Measurements from ENCODE around the gene PHF8. TPM values are rescaled to one million over a fixed set of nuclear protein-coding genes. Genes with fewer than 3 reads are reported as not detected.
A peak's percentile ranks its signal among the peaks of the same experiment; 100 is the strongest.

Gene PHF8
- total and polyA plus RNA-seq, 9 donors = 11.7 to 39.7 (median 33.4) TPM

- TF ChIP-seq CTCF (IDR thresholded peaks at IDR 0.05) = peak in 1 of 3 donors; percentile 18
- no peak for TF ChIP-seq POLR2A (IDR thresholded peaks at IDR 0.05)
- Histone ChIP-seq H3K4me1 (ENCODE audit: insufficient read depth) (no peaks in the 10 kb centered on the region), H3K4me3 (peak overlapping the region; percentile 67), H3K27ac (peak overlapping the region; percentile 87 to 94), H3K9me3 (no peaks in the 10 kb centered on the region), H3K27me3 (no peaks in the 10 kb centered on the region), H3K36me3 (no peaks in the 10 kb centered on the region)
- peak in 1 of 5 donors; percentile 35 for DNase-seq
- 31 to 51% (median 34%) methylated on average over 43 of the region's 43 CpGs for WGBS, 3 donors
- intact Hi-C loops (cut with DNase I) = loop anchor here in 1 of 4 donors (10.0 kb wide), 1 partner anchor 1011 kb away; no protein-coding TSS in a partner anchor
Observed at GRCh38 chrX:54043541-54044125, 640 bp downstream of the PHF8 start.

GRCh38 chrX:54043056-54043455 is 1.2 kb downstream of the PHF8 start:
- Histone ChIP-seq H3K4me3 (peak overlapping the region; percentile 67), H3K27ac (peak overlapping the region; percentile 87 to 94), H3K4me1 (ENCODE audit: insufficient read depth) (no peaks in the 10 kb centered on the region), H3K27me3 (no peaks in the 10 kb centered on the region), H3K36me3 (no peaks in the 10 kb centered on the region), H3K9me3 (no peaks in the 10 kb centered on the region)
- intact Hi-C loops (cut with DNase I) = loop anchor here in 1 of 4 donors (10.0 kb wide), 1 partner anchor 1012 kb away; no protein-coding TSS in a partner anchor
- no peak for DNase-seq
- TF ChIP-seq CTCF (IDR thresholded peaks at IDR 0.05) = no peak
- no peak for TF ChIP-seq POLR2A (IDR thresholded peaks at IDR 0.05)
- TF ChIP-seq EP300 (IDR thresholded peaks at IDR 0.05) = no peak
- WGBS, 3 donors = 34 to 42% (median 39%) methylated on average over 11 of the region's 11 CpGs

GRCh38 chrX:54042609-54043021 is 1.7 kb downstream of the PHF8 start:
- DNase-seq = peak; percentile 40 to 67 (median 52)
- peak overlapping the region; percentile 67 for H3K4me3 ChIP-seq
- TF ChIP-seq EP300 (IDR thresholded peaks at IDR 0.05) = no peak
- no peak for TF ChIP-seq POLR2A (IDR thresholded peaks at IDR 0.05)
- no peak for TF ChIP-seq CTCF (IDR thresholded peaks at IDR 0.05)

GRCh38 chrX:54030329-54030728 is 13.9 kb downstream of the PHF8 start:
- H3K27ac ChIP-seq = no peak overlapping the region
- no peak for DNase-seq
- no peak for TF ChIP-seq EP300 (IDR thresholded peaks at IDR 0.05)
- TF ChIP-seq POLR2A (IDR thresholded peaks at IDR 0.05) = no peak
- no peak for TF ChIP-seq CTCF (IDR thresholded peaks at IDR 0.05)
- no peaks in the 10 kb centered on the region for H3K9me3 ChIP-seq
- H3K4me1 ChIP-seq (ENCODE audit: insufficient read depth) = no peaks in the 10 kb centered on the region
- intact Hi-C loops (cut with DNase I) = no loop called here
- H3K4me3 ChIP-seq = no peak overlapping the region
- WGBS, 3 donors = 76 to 89% (median 80%) methylated on average over 4 of the region's 4 CpGs
- no peaks in the 10 kb centered on the region for H3K36me3 ChIP-seq
- no peaks in the 10 kb centered on the region for H3K27me3 ChIP-seq

More at GRCh38 chrX:54042609-54043021, 1.7 kb downstream of the PHF8 start:
- Histone ChIP-seq H3K27ac (peak overlapping the region in 1 of 2 donors; percentile 87), H3K4me1 (ENCODE audit: insufficient read depth) (no peaks in the 10 kb centered on the region), H3K36me3 (no peaks in the 10 kb centered on the region), H3K27me3 (no peaks in the 10 kb centered on the region), H3K9me3 (no peaks in the 10 kb centered on the region)
- intact Hi-C loops (cut with DNase I) = loop anchor here in 1 of 4 donors (10.0 kb wide), 1 partner anchor 1012 kb away; no protein-coding TSS in a partner anchor
- 33 to 35% (median 35%) methylated on average over 24 to 26 of the region's 26 CpGs for WGBS, 3 donors
